PC-3 (cell line): ENCODE results near the gene RARA.

Experiments
- EZH2 ChIP-seq: fragments of 300-600 bp; sonication (generic); IDR thresholded peaks from one replicate; pipeline ENCODE4 v1.6.1; 2017; ENCODE audit warnings: antibody characterized with exemption, mild to moderate bottlenecking, low read length; ENCODE audit not compliant: unreplicated experiment
- EZH2phosphoT487 ChIP-seq: fragments of 300-600 bp; sonication (generic); IDR thresholded peaks from 2 replicates; pipeline ENCODE4 v1.6.1; 2018; ENCODE audit warnings: mild to moderate bottlenecking, antibody characterized with exemption, low read length, borderline replicate concordance
- TF ChIP-seq, protein P1 (sequence below): fragments of 300-600 bp; sonication (generic); conservative IDR thresholded peaks from 2 replicates; pipeline ENCODE4 v1.5.1; 2017; ENCODE audit warnings: antibody characterized with exemption, low read depth, mild to moderate bottlenecking, low read length

DNA sequence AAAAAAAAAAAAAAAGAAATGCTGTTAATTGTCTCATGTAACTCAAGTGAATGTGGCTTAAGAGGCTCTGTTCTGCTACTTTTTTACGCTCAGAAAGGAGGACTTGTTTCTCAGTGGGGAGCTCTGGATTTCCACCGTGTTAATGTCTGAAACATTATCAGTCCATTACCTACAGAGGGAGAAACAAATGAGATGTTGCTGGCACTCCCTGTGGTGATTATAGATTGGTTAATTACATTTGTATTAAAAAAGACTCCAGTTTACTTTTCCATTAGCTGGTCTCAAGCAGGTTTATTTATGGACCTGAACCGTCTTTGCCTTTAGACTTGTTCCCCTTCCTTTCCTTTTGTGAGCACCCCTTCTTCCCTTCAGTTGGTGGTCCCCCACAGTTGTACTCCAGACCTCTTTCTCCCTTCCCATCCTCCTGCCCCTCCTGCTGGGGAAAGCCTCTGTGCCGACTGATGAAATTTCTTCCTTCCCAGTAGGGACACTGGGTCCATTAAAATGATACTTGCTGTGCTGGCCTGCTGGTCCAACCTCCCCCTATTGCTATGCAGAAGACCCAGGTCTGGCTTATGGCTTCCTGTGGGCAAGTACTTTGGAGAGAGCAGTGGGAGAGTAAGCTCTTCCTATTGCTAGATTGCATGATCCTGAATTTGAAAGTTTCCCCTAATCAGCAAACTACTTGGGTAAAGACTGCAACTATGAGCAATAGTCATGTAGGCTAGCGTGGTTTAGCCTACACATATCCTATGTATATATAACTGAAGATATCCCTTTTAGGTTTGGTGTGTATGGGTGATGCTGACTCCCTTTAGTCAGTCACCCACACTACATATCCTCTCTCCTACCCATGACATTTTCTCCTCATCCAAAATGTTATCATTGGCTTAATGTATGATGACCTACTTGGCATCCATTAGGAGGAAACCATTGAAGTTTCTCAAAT, 13.2 kb upstream of the RARA start:
- TF ChIP-seq, protein P1, sequence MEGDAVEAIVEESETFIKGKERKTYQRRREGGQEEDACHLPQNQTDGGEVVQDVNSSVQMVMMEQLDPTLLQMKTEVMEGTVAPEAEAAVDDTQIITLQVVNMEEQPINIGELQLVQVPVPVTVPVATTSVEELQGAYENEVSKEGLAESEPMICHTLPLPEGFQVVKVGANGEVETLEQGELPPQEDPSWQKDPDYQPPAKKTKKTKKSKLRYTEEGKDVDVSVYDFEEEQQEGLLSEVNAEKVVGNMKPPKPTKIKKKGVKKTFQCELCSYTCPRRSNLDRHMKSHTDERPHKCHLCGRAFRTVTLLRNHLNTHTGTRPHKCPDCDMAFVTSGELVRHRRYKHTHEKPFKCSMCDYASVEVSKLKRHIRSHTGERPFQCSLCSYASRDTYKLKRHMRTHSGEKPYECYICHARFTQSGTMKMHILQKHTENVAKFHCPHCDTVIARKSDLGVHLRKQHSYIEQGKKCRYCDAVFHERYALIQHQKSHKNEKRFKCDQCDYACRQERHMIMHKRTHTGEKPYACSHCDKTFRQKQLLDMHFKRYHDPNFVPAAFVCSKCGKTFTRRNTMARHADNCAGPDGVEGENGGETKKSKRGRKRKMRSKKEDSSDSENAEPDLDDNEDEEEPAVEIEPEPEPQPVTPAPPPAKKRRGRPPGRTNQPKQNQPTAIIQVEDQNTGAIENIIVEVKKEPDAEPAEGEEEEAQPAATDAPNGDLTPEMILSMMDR: no peak
- TF ChIP-seq EZH2 (no peak), EZH2phosphoT487 (no peak)
